ENCODE measurements around the gene PEX13.
"Not testable (repeated sequence)": the region's sequence is repeated elsewhere in the genome, so short reads cannot be mapped to it uniquely, and the experiment has no call there.

PEX13 gene

DNA sequence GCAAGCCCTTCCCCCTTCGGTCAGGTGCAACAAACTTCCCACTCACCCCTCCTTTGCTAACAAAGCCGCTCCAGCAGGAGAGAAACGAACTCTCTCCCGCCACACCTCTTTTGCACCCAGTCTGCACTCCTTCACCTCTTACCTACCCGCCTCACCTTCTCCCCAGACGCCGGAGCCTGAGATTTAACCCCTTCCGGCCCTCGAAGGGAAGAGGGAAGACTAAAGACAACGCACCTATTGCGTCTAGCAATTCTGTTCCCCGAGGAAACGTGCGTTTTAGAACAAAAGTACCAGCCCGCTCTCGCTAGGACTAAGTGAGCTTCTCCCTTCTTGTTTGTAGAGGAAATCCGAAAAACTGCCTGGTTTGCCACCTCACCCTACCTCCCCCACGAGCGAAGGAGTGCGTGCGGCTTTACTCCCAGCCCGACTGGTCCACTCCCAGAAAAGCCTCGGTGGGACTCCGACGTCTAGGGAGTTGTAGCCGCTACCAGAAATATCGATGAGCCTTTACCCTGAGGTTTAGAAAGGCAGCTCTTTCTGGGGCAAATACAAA is 441 bp upstream of the PEX13 start:
- peak; percentile 87 for DNase-seq (ENCODE audit: low read depth)
- peak overlapping the region; percentile 94 for H3K4me3 ChIP-seq (ENCODE audit: low read depth, low read length)
- TF ChIP-seq, protein P1, sequence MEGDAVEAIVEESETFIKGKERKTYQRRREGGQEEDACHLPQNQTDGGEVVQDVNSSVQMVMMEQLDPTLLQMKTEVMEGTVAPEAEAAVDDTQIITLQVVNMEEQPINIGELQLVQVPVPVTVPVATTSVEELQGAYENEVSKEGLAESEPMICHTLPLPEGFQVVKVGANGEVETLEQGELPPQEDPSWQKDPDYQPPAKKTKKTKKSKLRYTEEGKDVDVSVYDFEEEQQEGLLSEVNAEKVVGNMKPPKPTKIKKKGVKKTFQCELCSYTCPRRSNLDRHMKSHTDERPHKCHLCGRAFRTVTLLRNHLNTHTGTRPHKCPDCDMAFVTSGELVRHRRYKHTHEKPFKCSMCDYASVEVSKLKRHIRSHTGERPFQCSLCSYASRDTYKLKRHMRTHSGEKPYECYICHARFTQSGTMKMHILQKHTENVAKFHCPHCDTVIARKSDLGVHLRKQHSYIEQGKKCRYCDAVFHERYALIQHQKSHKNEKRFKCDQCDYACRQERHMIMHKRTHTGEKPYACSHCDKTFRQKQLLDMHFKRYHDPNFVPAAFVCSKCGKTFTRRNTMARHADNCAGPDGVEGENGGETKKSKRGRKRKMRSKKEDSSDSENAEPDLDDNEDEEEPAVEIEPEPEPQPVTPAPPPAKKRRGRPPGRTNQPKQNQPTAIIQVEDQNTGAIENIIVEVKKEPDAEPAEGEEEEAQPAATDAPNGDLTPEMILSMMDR (IDR thresholded peaks at IDR 0.05; ENCODE audit: insufficient read depth, low read depth, low read length, missing control alignments), result no peak

DNA sequence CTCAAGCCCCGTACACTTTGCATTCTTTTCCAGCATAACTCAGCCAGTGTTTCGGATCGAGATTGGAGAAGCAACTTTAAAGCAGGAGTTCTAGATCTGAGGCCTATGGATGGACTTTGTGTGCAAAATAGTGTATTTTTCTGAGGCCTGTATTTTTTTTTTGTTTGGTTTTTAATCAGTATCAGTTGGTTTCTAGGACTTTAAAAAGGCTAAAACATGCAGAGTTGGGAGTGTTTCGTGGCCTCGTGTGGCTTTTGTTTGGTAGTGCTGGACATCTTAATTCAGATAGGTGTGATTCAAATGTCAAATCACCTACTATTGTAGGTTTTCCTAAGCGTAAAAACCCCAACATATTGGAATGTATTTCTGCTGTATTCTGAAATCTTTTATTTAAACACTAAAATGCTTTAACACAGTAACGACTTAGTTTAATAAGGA is 817 bp downstream of the PEX13 start:
- H3K4me3 ChIP-seq (ENCODE audit: low read depth, low read length), result peak overlapping the region; percentile 94
- TF ChIP-seq, protein P1 (IDR thresholded peaks at IDR 0.05; ENCODE audit: insufficient read depth, low read depth, low read length, missing control alignments), result no peak
- no peak for DNase-seq (ENCODE audit: low read depth)

DNA sequence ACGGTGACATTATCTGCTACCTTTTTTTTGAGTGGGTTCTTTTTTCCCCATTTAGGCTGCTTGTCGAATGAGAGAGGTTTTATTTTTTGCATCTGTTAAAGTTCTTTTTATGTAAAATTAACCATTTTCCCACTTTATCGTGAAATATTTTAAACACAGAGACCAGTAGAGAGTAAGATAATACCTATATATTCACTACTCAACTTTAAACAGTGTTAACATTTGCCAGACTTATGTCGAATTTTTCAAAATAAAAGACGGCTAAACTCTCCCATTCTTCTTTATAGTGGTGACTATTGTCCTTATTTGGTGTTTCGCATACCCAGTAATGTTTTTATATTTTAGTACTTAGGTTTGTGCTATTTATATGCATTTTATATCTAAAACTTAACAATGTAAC is 1.3 kb downstream of the PEX13 start:
- TF ChIP-seq, protein P1 (IDR thresholded peaks at IDR 0.05; ENCODE audit: insufficient read depth, low read depth, low read length, missing control alignments), result no peak
- DNase-seq (ENCODE audit: low read depth), result no peak
- peak overlapping the region; percentile 94 for H3K4me3 ChIP-seq (ENCODE audit: low read depth, low read length)

DNA sequence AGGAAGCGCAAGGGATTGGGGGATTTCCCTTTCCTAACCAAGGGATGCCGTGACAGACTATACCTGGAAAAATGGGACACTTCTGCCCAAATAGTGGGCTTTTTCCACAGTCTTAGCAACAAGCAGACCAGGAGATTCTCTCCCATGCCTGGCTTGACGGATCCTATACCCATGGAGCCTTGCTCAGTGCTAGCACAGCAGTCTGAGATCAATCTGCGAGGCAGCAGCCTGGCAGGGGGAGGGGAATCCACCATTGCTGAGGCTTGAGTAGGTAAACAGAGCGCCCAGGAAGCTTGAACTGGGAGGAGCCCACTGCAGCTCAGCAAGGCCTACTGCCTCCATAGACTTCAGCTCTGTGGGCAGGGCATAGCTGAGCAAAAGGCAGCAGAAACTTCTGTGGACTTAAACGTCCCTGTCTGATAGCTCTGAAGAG is 3.7 kb downstream of the PEX13 start:
- TF ChIP-seq, protein P1 (IDR thresholded peaks at IDR 0.05; ENCODE audit: insufficient read depth, low read depth, low read length, missing control alignments), result no peak
- DNase-seq (ENCODE audit: low read depth), result no peak
- no peak overlapping the region for H3K4me3 ChIP-seq (ENCODE audit: low read depth, low read length)

DNA sequence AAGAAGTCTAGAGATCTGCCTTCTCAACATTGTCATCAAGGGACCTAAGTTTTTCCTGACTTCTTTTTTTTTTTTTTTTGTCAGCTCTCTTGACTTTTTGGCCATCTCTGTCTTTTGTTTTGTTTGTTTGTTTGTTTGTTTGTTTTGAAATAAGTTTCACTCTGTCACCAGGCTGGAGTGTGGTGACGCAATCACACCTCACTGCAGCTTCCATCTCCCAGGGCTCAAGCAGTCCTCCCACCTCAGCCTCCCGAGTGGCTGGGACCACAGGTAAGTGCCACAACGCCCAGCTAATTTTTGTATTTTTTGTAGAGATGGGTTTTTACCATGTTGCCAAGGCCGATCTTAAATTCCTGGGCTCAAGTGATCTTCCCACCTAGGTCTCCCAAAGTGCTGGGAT is 6.2 kb downstream of the PEX13 start:
- DNase-seq (ENCODE audit: low read depth), result no peak
- TF ChIP-seq, protein P1 (IDR thresholded peaks at IDR 0.05; ENCODE audit: insufficient read depth, low read depth, low read length, missing control alignments), result no peak
- H3K4me3 ChIP-seq (ENCODE audit: low read depth, low read length), result no peak overlapping the region

DNA sequence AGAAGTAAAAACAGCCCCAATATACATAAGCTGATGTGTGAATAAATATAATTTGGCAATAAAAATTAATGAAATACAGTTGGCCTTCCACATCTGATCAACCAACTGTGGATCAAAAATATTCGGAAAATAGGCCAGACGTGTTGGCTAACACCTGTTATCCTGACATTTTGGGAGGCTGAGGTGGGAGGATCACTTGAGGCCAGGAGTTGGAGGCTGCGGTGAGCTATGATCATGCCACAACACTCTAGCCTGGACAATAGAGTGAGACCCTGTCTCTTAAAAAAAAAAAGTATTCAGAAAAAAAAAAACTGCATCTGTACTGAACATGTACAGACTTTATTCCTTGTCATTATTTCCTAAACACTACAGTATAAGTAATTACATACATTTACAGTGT is 12.0 kb downstream of the PEX13 start:
- TF ChIP-seq, protein P1 (IDR thresholded peaks at IDR 0.05; ENCODE audit: insufficient read depth, low read depth, low read length, missing control alignments), result no peak
- DNase-seq (ENCODE audit: low read depth), result no peak
- H3K4me3 ChIP-seq (ENCODE audit: low read depth, low read length), result no peak overlapping the region

DNA sequence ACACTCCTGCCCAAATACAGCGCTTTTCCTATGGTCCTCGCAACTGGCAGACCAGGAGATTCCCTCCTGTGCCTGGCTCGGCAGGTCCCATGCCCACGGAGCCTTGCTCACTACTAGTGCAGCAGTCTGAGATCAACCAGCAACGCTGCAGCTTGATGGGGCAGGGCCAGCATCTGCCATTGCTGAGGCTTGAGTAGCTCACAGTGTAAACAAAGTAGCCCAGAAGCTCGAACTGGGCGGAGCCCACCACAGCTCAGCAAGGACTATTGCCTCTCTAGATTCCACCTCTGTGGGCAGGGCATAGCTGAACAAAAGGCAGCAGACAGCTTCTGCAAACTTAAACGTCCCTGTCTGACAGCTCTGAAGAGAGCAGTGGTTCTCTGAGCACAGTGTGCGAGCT is 17.1 kb downstream of the PEX13 start:
- not testable (repeated sequence) for H3K4me3 ChIP-seq (ENCODE audit: low read depth, low read length); DNase-seq (ENCODE audit: low read depth)

DNA sequence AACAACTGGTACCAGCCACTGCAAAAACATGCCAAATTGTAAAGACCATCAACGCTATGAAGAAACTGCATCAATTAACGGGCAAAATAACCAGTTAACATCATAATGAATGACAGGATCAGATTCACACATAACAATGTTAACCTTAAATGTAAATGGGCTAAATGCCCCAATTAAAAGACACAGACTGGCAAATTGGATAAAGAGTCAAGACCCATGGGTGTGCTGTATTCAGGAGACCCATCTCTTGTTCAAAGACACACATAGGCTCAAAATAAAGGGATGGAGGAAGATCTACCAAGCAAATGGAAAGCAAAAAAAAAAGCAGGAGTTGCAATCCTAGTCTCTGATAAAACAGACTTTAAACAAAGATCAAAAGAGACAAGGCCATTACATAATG is 19.1 kb downstream of the PEX13 start:
- DNase-seq (ENCODE audit: low read depth); H3K4me3 ChIP-seq (ENCODE audit: low read depth, low read length): not testable (repeated sequence)
